Measurements from ENCODE around the gene POU2F3.
"Not testable (repeated sequence)": the region's sequence is repeated elsewhere in the genome, so short reads cannot be mapped to it uniquely, and the experiment has no call there.

POU2F3 gene

DNA sequence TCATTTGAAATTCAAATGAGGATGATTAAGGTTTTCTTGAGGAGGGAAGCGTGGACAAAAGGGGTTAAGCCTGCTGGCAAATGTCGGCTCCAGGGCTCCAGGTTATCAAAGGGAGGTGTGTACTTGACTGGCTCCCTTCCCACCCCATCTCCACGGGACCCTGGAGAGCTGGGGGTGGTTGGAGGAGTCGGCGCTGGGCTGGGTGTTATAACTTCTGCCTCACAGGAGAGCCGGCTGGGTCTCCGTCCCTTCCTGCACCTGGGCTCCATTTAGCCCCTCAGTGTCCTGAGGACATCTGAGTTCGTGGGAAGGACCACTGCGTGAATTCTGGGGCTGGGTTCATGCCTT is 15.6 kb downstream of the POU2F3 start:
- no peak for DNase-seq

- no peak for DNase-seq
These were observed 16.2 kb downstream of the POU2F3 start for GRCh38 chr11:120256178-120256577.

DNA sequence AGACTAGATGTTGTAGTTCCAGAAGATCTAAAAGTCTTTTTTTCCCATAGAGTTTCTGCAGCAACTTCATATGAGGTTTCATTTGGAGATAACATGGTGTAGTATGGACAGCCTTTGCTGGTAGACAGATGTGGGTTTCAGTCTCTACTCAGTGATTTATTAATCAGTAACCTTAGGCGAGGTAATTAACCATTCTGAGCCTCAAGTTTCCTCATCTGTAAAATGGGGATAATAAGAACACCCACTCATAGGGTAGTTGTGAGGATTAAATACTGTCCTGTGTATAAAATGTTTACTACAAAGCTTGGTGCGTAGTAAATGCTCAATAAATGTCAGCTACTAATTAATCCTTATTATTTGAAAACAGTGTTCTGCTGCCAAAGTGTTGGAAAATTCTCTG is 16.8 kb downstream of the POU2F3 start:
- DNase-seq, result no peak

GRCh38 chr11:120257346-120257745 is 17.4 kb downstream of the POU2F3 start:
- no peak for DNase-seq

GRCh38 chr11:120258661-120259060 is 18.7 kb downstream of the POU2F3 start:
- DNase-seq, result no peak

DNA sequence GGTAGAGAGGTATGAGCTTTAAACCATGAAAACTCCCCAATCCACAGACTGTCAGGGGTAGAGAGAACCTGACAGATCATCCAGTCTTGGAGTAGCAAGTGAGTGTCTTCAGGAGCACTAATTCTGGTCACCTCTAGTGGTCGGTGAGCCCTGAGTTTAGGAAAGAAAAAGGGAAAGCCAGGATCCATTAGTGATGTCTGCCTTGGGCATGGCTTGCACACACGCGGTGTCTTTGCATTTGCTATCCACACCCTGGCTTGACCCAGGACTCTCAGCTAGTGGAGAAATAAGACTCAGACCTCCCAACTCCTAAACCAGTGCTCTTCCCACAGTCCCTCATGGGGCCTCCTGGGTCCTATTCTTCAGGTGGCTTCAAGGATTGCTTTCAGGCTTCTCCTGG is 19.3 kb downstream of the POU2F3 start:
- no peak for DNase-seq

- DNase-seq, result no peak
These were observed 20.1 kb downstream of the POU2F3 start for GRCh38 chr11:120259988-120260565.

- DNase-seq, result no peak
These were observed 20.7 kb downstream of the POU2F3 start for GRCh38 chr11:120260616-120261015.

DNA sequence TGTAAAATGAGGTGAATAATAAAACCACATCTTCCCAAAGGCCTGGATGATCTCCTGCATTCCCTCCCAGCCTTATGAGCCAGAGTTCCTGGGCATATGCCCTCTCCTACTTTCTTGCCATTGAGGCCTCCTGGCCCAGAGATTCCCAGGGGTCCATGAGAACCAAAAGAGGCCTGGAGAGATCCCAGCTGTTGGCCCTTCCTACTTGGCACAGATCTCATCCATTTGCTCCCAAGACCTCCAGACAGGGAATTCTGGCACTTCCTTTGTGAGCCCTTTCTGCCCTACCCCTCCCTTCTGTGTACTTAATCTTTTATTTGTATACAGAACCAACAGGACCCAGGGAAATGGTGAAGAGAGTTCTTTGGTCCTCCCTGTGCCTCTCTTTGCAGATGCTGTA is 21.4 kb downstream of the POU2F3 start:
- no peak for DNase-seq

DNA sequence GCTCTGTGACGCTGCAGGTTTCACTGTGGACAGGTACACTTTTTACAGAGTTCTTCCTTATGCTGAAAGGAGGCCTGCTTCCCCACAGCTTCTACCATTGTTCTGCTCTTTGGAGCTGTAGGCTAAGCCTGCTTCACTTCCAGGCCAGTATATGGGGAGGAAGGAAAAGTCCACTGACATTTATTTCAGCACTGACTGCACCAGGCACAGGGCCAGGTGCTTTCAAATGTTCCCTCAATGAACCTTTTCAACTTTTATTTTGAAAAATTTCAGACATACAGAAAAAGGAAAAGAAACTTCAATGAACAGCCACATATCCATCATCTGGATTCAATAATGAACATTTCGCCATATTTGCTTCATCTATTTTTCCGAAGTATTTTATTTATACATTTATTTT is 22.0 kb downstream of the POU2F3 start:
- DNase-seq, result no peak

DNA sequence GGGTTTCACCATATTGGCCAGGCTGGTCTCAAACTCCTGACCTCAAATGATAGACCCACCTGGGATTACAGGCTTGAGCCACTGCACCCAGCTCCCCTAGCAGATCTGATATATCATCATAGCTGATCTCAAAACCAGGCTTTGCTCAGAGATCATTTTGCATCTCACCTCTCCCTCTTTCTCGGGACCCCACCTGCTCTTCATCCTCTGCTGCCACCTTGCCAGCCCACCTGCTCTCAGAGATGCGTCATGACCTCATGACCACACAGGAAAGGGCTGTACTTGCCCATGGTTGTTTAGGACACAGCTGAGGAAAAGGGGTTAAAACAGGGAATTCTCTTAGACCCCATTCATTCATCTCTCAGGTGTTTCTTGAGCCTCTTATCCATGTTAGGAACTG is 27.4 kb downstream of the POU2F3 start:
- no peak for DNase-seq

- no peak for DNase-seq
These were observed 28.7 kb downstream of the POU2F3 start for GRCh38 chr11:120268686-120269085.

DNA sequence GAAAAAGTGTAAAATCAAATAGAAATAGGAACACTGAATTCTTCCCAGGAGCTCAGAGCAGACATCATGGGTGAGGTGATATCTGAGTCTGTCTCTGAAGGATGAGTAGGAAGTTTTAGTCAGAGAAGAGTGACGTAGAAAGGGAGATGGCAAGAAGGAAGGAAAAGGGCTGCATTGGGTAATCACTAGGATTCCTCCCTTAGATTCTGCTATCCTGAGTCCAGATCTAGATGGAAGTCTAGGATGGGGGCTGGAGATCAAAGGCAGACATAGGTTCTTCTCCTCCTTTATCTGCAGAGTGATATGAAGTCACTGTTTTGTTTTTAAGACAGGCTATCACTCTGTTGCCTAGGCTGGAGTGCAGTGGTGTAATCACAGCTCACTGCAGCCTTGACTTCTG is 30.4 kb downstream of the POU2F3 start:
- no peak for DNase-seq

- DNase-seq, result no peak
These were observed 31.7 kb downstream of the POU2F3 start for GRCh38 chr11:120271672-120272071.

DNA sequence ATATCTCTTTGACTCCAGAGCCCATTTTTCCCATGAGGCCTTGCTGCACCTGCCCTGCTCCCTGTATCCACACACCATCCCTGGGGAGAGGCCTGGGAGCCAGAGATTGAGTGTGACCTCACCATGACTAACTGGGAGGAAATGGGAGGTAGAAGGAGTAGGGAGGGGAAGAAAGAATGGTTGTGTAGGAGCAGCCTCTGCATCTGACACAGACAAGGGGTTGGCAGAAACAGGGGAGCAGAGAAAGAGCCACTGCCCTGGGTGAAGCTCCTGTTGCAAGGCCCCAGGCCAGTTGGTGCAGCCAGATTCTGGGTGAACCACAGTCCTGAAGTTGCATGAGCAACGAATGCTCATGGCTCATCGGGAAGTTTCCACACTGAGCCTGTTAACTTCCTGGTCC is 32.4 kb downstream of the POU2F3 start:
- DNase-seq, result no peak

DNA sequence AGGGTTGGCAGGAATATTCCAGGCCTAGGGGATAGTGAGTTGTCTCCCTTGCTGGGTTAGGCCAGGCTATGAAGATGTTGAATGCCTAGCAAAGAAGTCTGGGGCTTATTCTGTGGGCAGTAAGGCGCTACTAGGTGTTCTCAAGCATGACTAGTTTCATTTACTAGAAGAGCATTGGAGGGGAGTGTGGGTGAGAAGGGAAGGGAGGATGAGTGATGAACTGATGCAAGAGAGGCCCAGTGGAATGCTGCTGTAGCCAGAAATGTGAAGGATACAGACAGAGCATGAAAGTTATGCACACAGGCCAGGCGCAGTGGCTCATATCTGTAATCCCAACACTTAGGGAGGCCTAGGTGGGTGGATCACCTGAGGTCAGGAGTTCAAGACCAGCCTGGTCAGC is 33.5 kb downstream of the POU2F3 start:
- no peak for DNase-seq

- DNase-seq, result not testable (repeated sequence)
These were observed 34.0 kb downstream of the POU2F3 start for GRCh38 chr11:120273956-120274355.

DNA sequence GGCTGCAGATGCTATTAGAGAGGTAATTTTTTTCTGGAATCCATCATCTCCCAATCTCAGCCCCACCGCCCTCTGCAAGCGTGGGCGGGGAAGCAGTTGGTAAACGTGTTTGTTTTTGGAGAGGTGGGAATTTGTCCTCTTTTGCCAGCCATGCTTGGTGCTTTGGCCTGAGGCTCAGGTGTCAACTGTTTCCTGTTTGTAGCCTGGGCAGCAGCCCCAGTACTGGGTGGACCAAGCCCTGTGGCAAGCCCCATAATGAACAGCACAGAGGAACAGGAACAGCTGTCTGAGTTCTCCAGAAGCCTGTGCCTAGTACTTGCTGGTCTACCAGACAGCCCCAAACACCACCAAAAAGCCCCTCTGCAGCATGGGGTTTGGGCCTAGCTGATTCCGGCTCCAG is 39.6 kb downstream of the POU2F3 start:
- no peak for DNase-seq

GRCh38 chr11:120280600-120281051 is 40.7 kb downstream of the POU2F3 start:
- DNase-seq, result no peak

GRCh38 chr11:120281143-120281795 is 41.3 kb downstream of the POU2F3 start:
- DNase-seq, result peak; percentile 39

DNA sequence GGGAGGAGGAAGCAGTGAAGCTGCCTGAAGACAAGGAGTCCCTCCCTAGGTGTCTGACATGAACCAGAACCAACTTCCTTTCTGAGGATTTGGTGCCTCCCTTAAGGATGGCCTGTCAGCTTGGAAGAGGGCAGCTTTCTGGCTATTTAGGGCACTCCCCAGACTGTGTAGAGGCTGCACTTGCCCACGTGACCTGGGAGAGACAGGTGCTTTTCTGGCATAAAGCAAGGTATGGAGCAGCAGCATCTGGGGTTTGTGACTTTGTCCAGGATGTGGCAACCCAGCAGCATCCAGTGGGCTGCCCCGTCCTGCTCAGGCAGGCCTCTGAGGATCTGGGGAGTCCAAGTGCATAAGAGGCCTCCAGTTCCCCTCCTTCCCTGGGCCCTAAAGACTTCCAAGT is 43.2 kb downstream of the POU2F3 start:
- no peak for DNase-seq

DNA sequence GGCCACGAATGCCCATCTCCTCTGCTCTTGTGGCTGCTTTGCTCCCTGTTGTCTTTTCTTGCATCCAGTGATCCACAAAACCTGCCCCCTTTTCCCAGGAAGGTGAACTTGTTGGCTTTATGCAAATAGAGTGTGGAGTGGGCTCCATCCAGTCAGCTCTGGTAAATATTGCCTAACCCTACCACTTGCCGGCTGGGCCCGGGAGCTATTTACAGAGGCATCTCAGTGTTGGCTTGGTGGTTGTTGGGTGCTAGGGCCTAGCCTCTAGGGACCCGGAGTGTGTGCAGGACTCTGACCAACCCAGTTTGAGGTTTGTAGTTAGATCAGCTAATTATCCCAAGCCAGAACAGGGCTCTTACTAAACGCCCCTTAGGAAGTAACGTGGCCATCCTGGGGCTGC is 44.3 kb downstream of the POU2F3 start:
- DNase-seq, result no peak

DNA sequence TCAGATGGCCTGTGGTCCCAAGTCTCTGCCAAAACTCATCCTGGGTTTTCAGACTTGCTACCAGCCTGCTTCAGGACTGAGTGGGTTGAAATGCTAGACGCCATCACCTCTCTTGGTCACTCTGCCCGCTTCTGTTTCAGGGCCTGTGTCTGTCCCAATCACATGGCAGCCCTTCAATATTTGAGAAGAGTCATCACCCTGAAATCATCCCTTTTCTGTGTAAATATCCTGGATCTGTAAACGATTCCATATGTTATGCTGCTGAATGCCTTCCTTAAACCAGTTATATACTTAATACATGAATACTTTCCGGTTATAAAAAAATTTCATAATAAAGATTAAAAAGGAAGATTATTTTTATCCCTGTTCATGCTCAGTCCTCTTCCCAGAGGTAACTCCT is 45.3 kb downstream of the POU2F3 start:
- DNase-seq, result no peak

GRCh38 chr11:120288021-120288420 is 48.1 kb downstream of the POU2F3 start:
- no peak for DNase-seq

DNA sequence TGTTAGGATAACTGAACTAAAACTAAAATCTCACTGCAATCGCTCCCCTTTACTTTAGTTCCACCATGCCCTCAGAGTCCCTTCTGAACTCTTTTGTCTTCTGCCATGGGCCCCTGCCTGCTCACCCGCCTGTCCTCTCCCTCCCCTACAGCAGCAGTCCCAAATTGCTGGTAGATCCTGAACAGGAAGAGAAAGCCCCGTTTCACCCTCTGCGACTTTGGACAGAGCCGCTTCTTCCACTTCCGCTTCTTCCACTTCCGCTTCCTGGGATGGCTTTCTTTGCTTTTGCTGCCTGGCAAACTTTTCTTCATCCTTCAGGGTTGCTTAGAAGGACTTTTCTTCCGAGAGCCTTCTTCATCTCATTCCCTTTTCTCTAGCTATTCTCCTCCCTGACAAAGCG is 49.5 kb downstream of the POU2F3 start:
- DNase-seq, result no peak

Data from femur (tissue), 1 donor.